ENCODE measurements around the gene MYBPHL. TPM values are rescaled to one million over a fixed set of nuclear protein-coding genes. Genes with fewer than 3 reads are reported as not detected.

Gene MYBPHL
- total and polyA plus RNA-seq, 8 donors, result 0.45 TPM; not detected in 7

DNA sequence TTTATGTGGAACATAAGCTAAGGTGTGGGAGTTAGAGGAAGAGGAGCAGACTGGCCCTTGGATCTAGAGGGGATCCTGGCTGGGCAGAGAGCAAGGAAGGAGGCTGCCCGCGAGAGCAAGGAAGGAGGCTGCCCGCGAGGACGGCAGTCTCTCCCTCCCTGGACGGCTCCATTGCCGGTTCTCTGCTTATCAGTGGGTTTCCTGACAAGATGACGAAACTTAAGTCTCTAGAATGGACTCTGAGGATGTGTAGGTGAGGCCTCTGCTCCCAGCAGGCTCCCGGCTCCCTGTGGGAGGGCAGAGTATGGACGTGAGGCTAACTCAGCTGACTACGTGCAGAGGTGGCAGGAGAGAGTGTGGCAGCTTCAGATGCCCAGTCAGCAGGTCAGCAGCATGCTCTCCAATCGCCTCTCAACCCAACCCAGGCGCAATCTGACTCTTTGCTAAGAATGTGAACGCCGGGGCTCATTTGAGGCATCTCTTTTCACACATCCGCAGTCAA is 6.1 kb downstream of the MYBPHL start:
- Histone ChIP-seq H3K4me3 (no peak overlapping the region), H3K27ac (no peak overlapping the region), H3K4me1 (peaks cover 0 to 42% (median 17%) of the 10 kb centered on the region in 4 donors), H3K9me3 (no peaks in the 10 kb centered on the region), H3K27me3 (peaks cover 0 to 7% (median 0%) of the 10 kb centered on the region in 3 donors), H3K36me3 (no peaks in the 10 kb centered on the region)
- no peak for DNase-seq
- intact Hi-C loops (cut with DNase I; ENCODE audit: low total_unique reads), result no loop called here
- 71 to 75% (median 72%) methylated on average over 15 to 16 of the region's 16 CpGs for WGBS, 5 donors
- no peak for TF ChIP-seq POLR2A (IDR thresholded peaks at IDR 0.05)
- TF ChIP-seq, protein P1, sequence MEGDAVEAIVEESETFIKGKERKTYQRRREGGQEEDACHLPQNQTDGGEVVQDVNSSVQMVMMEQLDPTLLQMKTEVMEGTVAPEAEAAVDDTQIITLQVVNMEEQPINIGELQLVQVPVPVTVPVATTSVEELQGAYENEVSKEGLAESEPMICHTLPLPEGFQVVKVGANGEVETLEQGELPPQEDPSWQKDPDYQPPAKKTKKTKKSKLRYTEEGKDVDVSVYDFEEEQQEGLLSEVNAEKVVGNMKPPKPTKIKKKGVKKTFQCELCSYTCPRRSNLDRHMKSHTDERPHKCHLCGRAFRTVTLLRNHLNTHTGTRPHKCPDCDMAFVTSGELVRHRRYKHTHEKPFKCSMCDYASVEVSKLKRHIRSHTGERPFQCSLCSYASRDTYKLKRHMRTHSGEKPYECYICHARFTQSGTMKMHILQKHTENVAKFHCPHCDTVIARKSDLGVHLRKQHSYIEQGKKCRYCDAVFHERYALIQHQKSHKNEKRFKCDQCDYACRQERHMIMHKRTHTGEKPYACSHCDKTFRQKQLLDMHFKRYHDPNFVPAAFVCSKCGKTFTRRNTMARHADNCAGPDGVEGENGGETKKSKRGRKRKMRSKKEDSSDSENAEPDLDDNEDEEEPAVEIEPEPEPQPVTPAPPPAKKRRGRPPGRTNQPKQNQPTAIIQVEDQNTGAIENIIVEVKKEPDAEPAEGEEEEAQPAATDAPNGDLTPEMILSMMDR (IDR thresholded peaks at IDR 0.05), result no peak
- no peak for TF ChIP-seq EP300 (IDR thresholded peaks at IDR 0.05)
- no peak for TF ChIP-seq POLR2AphosphoS5 (IDR thresholded peaks at IDR 0.05)

GRCh38 chr1:109299558-109300343 is 7.1 kb downstream of the MYBPHL start:
- Histone ChIP-seq H3K27me3 (peaks cover 0 to 10% (median 0%) of the 10 kb centered on the region in 3 donors), H3K4me3 (no peak overlapping the region), H3K4me1 (peaks cover 0 to 32% (median 12%) of the 10 kb centered on the region in 4 donors), H3K27ac (peak overlapping the region in 4 of 5 donors; percentile 4 to 54 (median 53)), H3K36me3 (no peaks in the 10 kb centered on the region), H3K9me3 (no peaks in the 10 kb centered on the region)
- DNase-seq, result peak in 1 of 2 donors; percentile 85
- intact Hi-C loops (cut with DNase I; ENCODE audit: low total_unique reads), result no loop called here
- WGBS, 5 donors, result 62 to 76% (median 74%) methylated on average over 20 of the region's 20 CpGs
- TF ChIP-seq POLR2AphosphoS5 (IDR thresholded peaks at IDR 0.05) (no peak), EP300 (IDR thresholded peaks at IDR 0.05) (no peak), POLR2A (IDR thresholded peaks at IDR 0.05) (no peak)
- TF ChIP-seq, protein P1 (IDR thresholded peaks at IDR 0.05), result no peak

DNA sequence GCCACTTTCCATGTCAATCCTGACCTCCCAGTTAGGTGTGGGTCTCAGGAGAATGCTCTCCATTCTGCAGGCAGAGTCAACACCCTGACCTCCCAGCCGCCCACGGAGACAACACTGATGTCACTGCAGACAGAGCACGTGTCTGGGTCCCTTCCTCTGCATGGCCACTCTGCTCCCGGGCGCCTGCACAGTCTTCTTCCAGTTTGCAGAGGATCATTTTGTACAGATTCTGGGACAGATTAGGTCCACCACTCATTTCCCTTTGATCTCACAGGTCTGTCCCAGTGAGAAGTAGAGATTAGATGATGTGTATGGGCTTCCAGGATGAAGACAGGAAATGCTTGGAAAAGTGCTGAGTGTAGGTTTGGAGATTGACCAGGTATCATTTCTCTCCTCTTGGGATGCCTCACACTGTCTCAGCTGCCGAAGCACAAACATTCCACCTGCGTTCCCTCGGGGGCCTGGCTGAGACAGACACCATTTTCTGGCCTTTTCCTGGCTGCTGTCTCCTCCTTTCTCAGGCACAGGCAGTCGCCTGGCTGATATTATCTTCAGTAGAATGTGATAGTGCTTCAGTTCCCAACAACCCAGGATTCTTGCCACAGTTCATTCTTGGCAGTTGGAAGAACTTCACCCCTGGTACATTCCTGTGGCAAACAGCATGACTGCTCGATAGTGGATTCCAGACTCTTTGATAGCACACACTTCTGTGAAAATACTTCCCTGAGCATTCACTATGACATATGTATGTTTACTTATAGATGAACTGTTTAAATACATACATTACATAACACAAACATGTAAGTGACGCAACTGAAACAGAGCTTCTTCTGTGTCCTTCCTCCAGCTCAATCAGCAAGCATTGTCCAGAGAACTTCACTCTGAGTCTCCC is 7.9 kb downstream of the MYBPHL start:
- Histone ChIP-seq H3K9me3 (no peaks in the 10 kb centered on the region), H3K27me3 (peaks cover 0 to 10% (median 0%) of the 10 kb centered on the region in 3 donors), H3K27ac (peak overlapping the region in 4 of 5 donors; percentile 4 to 54 (median 53)), H3K36me3 (no peaks in the 10 kb centered on the region), H3K4me3 (no peak overlapping the region), H3K4me1 (peaks cover 0 to 24% (median 10%) of the 10 kb centered on the region in 4 donors)
- intact Hi-C loops (cut with DNase I; ENCODE audit: low total_unique reads), result no loop called here
- DNase-seq, result peak in 1 of 2 donors; percentile 53
- TF ChIP-seq, protein P1 (IDR thresholded peaks at IDR 0.05), result no peak
- TF ChIP-seq POLR2A (IDR thresholded peaks at IDR 0.05) (no peak), POLR2AphosphoS5 (IDR thresholded peaks at IDR 0.05) (no peak), EP300 (IDR thresholded peaks at IDR 0.05) (no peak)
- WGBS, 5 donors, result 36 to 55% (median 41%) methylated on average over 11 of the region's 11 CpGs

DNA sequence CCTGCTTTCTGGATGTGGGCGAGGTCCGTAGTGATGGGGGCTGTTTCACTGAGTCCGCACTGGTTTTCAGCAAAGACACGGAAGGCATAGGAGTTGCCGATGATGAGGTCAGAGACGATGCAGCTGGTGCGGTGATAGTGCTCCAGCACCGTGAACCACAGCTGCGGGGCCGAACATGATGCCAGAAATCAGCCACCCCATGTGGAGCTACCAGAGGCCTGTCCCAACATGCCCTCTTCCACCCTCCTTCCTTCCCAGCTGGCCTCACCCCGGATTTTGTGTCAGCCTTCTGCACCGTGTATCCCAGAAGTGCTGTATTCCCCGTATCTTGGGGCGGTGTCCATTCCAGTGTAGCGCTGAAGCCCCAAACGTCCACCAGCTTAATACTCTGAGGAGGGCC is 10.0 kb downstream of the MYBPHL start:
- no peak overlapping the region for H3K4me3 ChIP-seq
- H3K27me3 ChIP-seq, result peaks cover 0 to 10% (median 0%) of the 10 kb centered on the region in 3 donors
- peaks cover 0 to 23% (median 10%) of the 10 kb centered on the region in 4 donors for H3K4me1 ChIP-seq
- H3K27ac ChIP-seq, result no peak overlapping the region
- 91 to 94% (median 92%) methylated on average over 16 of the region's 16 CpGs for WGBS, 5 donors
- intact Hi-C loops (cut with DNase I; ENCODE audit: low total_unique reads), result no loop called here
- no peaks in the 10 kb centered on the region for H3K9me3 ChIP-seq
- no peaks in the 10 kb centered on the region for H3K36me3 ChIP-seq
- no peak for DNase-seq
- TF ChIP-seq, protein P1 (IDR thresholded peaks at IDR 0.05), result no peak
- TF ChIP-seq EP300 (IDR thresholded peaks at IDR 0.05) (no peak), POLR2AphosphoS5 (IDR thresholded peaks at IDR 0.05) (no peak), POLR2A (IDR thresholded peaks at IDR 0.05) (no peak)
